Embryonic facial prominence (tissue), 1 donor: ENCODE results near the gene PXYLP1.

Experiments
- DNase-seq: peaks from one replicate; pipeline ENCODE4 v3.0.0-alpha.2; 2016; ENCODE audit errors: extremely low spot score

PXYLP1 gene

GRCh38 chr3:141228395-141228794 is 3.2 kb upstream of the PXYLP1 start:
- no peak for DNase-seq

DNA sequence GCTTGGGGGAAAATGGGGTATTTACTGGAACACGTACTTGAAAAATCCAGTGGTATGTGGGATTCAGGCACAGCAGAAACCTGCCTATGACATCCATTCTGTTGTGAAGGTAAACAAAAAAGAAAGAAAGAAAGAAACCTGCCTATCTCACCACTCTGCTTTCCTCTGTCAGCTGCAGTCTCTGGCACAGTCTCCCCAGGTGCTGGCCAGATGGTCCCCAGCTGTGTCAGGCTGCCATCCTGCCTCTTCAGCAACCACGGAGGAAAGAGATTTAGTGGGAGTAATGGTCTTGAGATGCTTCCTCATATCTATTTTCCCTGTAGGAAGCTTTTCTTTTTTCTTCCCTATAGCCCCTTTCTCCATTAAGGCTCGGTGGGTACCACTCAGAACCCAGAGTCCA is 2.5 kb upstream of the PXYLP1 start:
- no peak for DNase-seq

GRCh38 chr3:141230293-141230692 is 1.3 kb upstream of the PXYLP1 start:
- DNase-seq = no peak

- DNase-seq = no peak
Observed at GRCh38 chr3:141231952-141232823, 563 bp downstream of the PXYLP1 start.

- no peak for DNase-seq
Observed at GRCh38 chr3:141233457-141234161, 2.0 kb downstream of the PXYLP1 start.

DNA sequence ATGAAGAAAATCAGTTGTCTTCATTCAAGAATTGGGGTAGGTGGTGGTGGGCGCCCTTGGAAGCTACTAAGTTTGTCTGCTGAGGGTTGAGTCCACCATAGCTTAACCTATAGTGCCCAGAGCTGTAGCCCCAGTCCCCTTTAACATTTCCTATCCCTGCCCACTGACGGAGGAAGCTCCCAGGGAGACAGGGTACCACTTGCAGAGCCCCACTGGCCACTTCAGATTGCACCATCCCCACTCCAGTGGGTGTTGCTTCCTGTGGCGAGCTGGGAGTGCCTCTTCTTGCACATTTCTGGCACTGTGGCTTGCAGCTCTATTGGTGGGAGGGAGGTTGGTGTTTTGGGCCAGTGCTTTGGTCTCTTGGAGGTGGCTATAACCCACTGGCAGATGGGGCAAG is 2.7 kb downstream of the PXYLP1 start:
- DNase-seq = no peak

DNA sequence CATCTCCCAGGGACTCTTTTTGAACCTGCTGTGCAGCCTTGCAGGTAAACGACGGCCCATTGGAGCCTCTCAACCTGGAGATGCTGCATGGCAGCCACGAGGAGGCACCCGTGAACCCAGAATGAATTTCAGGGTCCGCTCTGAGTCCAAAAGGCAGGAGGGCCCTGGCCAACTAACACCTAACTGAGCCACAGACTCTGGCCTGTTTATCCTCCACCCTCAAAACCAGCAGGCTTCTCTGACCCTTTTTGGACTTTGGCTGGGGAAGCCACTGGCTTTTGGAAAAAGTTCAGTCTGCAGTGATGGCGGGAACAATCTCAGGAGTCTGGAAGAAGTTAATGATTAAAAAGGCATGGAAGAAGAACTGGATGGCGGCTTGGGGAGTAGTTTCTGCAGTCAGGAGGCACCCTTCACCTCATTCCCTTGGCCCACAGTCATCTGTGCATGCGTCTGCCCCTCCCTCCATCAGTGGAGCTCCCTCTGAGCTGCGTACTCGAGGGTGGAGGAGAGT is 4.1 kb downstream of the PXYLP1 start:
- DNase-seq = no peak

- no peak for DNase-seq
Observed at GRCh38 chr3:141236361-141236760, 4.7 kb downstream of the PXYLP1 start.

- no peak for DNase-seq
Observed at GRCh38 chr3:141237701-141238521, 6.3 kb downstream of the PXYLP1 start.

GRCh38 chr3:141239511-141240281 is 8.1 kb downstream of the PXYLP1 start:
- DNase-seq = no peak

DNA sequence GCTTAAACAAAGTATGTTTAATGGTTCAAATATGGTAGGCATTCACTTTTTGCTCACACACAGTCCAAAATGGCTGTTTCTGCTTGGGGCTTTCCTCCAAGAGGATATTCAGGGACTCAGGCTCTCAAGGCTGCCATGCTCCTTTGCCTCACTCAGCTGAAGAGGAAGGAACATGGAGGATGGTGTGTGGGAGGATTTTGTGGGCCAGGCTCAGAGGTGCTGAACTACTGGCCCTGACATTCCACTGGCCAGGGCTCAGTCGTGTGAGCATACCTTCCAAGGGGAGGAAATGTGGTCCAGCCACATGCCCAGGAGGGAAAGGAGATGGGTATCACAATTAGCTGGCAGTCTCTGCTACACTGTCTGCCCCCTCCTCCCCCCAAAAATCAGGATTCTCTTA is 8.7 kb downstream of the PXYLP1 start:
- no peak for DNase-seq

GRCh38 chr3:141240687-141241615 is 9.3 kb downstream of the PXYLP1 start:
- DNase-seq = no peak

- DNase-seq = no peak
Observed at GRCh38 chr3:141241616-141242376, 10.2 kb downstream of the PXYLP1 start.

DNA sequence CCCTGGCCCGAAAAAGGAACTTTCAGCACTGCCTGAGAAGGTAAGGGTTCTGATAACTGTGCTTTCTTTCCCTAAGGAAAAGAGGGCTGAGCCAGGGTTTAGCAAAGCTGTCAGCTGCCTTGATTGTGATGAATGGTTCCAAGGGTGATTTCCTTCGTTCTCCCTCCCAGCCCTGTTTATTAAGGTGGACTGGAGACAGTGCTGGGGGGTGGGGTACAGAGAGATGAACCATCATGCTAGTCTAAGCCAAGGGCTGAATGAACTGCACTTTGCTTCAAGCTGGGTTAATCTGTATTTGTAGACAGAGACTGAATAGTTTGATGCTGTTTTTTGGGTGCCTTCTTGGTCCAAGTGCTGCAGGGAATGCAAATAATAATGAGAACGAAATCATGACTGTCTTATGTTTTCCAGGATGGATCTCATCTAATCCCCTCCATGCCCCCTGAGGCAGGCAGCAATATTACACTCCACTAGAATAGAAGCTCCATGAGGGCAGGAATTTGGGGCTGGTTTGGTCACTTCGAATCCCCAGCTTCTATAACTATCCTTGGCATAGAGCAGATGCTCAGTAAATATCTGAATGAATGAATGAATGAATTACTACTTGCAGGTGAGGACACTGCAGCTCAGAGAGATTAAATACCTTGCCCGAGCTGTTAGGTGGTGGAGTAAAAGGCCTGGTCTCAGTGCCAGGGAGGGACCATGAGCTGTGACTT is 10.9 kb downstream of the PXYLP1 start:
- DNase-seq = no peak

GRCh38 chr3:141243271-141243707 is 11.7 kb downstream of the PXYLP1 start:
- DNase-seq = no peak

GRCh38 chr3:141246224-141246957 is 14.8 kb downstream of the PXYLP1 start:
- no peak for DNase-seq

DNA sequence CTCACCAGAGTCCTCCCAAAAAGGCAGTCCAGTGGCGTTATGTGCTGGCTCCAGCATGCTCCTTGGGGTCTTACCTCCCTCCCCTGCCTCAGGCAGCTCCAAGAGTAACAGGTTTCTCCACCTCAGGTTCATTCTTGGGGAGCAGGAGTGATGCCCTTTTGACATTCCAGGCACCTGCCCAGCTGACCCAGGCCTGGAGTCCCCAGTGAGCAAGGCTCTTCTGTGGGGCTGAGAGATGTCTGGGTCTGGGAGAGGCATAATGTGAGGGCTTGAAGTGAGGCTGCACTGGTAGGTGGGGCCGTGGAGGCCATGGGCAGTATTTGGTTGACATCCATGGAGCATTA is 15.3 kb downstream of the PXYLP1 start:
- DNase-seq = no peak

GRCh38 chr3:141248064-141248463 is 16.4 kb downstream of the PXYLP1 start:
- DNase-seq = no peak
